ENCODE measurements around the gene KCNQ4. TPM values are rescaled to one million over a fixed set of nuclear protein-coding genes. Genes with fewer than 3 reads are reported as not detected.

Gene KCNQ4
- total RNA-seq, result not detected in 2 replicates

DNA sequence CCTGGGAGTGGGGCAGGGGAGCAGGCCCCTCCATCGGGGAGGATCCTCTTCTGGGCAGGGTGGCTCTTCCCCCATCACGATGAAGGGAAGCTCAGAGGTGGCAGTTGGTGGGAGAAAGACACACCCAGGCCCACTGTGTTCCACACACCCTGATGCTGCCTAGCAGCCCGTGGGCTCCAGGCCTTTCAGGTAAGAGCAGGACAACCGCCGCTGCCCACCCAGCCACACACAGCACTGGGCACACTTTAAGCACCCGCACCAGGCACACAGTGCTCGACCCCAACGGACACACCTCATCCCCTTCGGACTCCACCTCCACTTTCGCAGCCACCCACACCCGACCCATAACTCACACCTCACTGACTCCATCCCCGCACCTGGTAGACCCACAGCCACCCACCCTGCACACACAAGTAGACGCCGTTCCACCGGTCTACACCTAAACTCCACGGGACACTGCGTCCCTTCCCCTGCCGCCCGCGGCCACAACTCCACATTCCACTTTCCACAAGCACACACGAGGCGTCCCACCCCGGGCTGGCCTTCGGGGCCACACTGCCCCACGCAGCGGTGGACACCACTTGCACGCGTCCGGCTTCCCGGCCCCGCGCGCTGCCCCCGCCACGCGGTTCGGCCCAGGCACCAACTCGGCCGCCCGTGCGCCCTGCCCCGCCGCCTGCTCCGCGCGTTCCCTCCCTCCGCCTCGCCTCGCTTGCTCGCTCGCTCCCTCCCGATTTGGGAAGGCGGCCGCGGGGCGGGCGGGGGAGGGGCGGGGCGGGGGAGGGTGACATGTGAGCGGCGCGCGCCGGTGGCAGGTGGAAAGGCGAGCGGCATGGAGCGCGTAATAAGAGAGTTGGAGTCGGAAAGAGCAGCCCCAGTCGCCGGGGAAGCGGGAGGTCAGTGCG, at the start of gene KCNQ4:
Gene KCNQ4 (plus strand): TSS at position 787 of the 905 bp plus-strand sequence. CDS start 307 bp downstream, outside the sequence.

GRCh38 chr1:40862008-40862863, 78.6 kb downstream of the KCNQ4 start, which contains the start of gene CITED4:
TSS of gene CITED4 (minus strand) at chr1:40862363. CDS start at chr1:40862127, 236 bp downstream.

Other genes starting within 250 kb of the KCNQ4 start
- 0.16 and 0.25 TPM in 2 replicates for gene RIMS3, start 118.1 kb upstream of the KCNQ4 start, total RNA-seq
- gene NFYC, start 92.1 kb upstream of the KCNQ4 start, total RNA-seq, result 19.1 and 24.4 TPM in 2 replicates
- gene CITED4, start 78.6 kb downstream of the KCNQ4 start, total RNA-seq, result 3.0 and 3.4 TPM in 2 replicates
- gene CTPS1, start 195.9 kb downstream of the KCNQ4 start, total RNA-seq, result 20.9 and 41.1 TPM in 2 replicates
- gene SLFNL1, start 237.9 kb downstream of the KCNQ4 start, total RNA-seq, result 0.32 and 0.69 TPM in 2 replicates

Data from bladder microvascular endothelial cell (primary cell).